Measurements from ENCODE around the gene ISYNA1. TPM values are rescaled to one million over a fixed set of nuclear protein-coding genes. Genes with fewer than 3 reads are reported as not detected.

ISYNA1 gene
- polyA plus RNA-seq, 3 donors, result 3.7 TPM; not detected in 2

GRCh38 chr19:18389726-18390064 lies 48.2 kb downstream of the ISYNA1 start:
- Histone ChIP-seq H2AFZ (ENCODE audit: insufficient read depth, low read depth, low read length, poor library complexity, severe bottlenecking) (no peak overlapping the region), H3K79me2 (ENCODE audit: insufficient read depth, low read length) (peaks cover 59% of the 10 kb centered on the region), H3K27me3 (ENCODE audit: control insufficient read depth in 2 of 2, insufficient read depth in 2 of 2, low read length in 2 of 2) (peaks cover 0 to 12% of the 10 kb centered on the region in 2 donors), H3K4me1 (ENCODE audit: control insufficient read depth in 1 of 2, insufficient read depth in 2 of 2, low read length in 2 of 2) (peaks cover 72 to 92% of the 10 kb centered on the region in 2 donors), H3K4me3 (replicated peaks in 1 of 3; ENCODE audit: low read depth in 2 of 3, low read length in 3 of 3) (no peak overlapping the region), H3K36me3 (replicated peaks in 1 of 2; ENCODE audit: control insufficient read depth in 1 of 2, insufficient read depth in 2 of 2, low read length in 2 of 2) (peaks cover 31 to 42% of the 10 kb centered on the region in 2 donors), H3K4me2 (replicated peaks; ENCODE audit: extremely low read depth, low read length, poor library complexity, severe bottlenecking) (no peak overlapping the region), H3K9ac (ENCODE audit: insufficient read depth, low read length, poor library complexity, severe bottlenecking) (no peak overlapping the region), H3K9me3 (replicated peaks in 1 of 2; ENCODE audit: control insufficient read depth in 1 of 2, insufficient read depth in 1 of 2, low read length in 2 of 2) (no peaks in the 10 kb centered on the region), H4K20me1 (ENCODE audit: insufficient read depth, low read length) (peaks cover 69% of the 10 kb centered on the region), H3K27ac (ENCODE audit: low read depth in 1 of 2, low read length in 2 of 2) (peak overlapping the region; percentile 18 to 66)
- TF ChIP-seq, protein P1, sequence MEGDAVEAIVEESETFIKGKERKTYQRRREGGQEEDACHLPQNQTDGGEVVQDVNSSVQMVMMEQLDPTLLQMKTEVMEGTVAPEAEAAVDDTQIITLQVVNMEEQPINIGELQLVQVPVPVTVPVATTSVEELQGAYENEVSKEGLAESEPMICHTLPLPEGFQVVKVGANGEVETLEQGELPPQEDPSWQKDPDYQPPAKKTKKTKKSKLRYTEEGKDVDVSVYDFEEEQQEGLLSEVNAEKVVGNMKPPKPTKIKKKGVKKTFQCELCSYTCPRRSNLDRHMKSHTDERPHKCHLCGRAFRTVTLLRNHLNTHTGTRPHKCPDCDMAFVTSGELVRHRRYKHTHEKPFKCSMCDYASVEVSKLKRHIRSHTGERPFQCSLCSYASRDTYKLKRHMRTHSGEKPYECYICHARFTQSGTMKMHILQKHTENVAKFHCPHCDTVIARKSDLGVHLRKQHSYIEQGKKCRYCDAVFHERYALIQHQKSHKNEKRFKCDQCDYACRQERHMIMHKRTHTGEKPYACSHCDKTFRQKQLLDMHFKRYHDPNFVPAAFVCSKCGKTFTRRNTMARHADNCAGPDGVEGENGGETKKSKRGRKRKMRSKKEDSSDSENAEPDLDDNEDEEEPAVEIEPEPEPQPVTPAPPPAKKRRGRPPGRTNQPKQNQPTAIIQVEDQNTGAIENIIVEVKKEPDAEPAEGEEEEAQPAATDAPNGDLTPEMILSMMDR (IDR thresholded peaks at IDR 0.05), result no peak
- no peak overlapping the region for H3K4me3 Mint-ChIP-seq
- H3K4me1 Mint-ChIP-seq, result peaks cover 77% of the 10 kb centered on the region
- peaks cover 3 to 30% (median 15%) of the 10 kb centered on the region in 3 donors for H3K27me3 Mint-ChIP-seq (ENCODE audit: low read depth in 3 of 3)
- no peak for DNase-seq
- intact Hi-C loops (cut with micrococcal nuclease), result loop anchor here (2.0 to 5.0 kb wide), 5 partner anchors 13 to 217 kb away; partner anchors contain the start of gene IFI30 (in 1 of the 2)
- peak overlapping the region in 6 of 7 donors; percentile 73 to 93 (median 90) for H3K27ac Mint-ChIP-seq
- H3K36me3 Mint-ChIP-seq, result peaks cover 49 to 67% of the 10 kb centered on the region in 2 donors
- peaks cover 0 to 4% (median 3%) of the 10 kb centered on the region in 7 donors for H3K9me3 Mint-ChIP-seq

DNA sequence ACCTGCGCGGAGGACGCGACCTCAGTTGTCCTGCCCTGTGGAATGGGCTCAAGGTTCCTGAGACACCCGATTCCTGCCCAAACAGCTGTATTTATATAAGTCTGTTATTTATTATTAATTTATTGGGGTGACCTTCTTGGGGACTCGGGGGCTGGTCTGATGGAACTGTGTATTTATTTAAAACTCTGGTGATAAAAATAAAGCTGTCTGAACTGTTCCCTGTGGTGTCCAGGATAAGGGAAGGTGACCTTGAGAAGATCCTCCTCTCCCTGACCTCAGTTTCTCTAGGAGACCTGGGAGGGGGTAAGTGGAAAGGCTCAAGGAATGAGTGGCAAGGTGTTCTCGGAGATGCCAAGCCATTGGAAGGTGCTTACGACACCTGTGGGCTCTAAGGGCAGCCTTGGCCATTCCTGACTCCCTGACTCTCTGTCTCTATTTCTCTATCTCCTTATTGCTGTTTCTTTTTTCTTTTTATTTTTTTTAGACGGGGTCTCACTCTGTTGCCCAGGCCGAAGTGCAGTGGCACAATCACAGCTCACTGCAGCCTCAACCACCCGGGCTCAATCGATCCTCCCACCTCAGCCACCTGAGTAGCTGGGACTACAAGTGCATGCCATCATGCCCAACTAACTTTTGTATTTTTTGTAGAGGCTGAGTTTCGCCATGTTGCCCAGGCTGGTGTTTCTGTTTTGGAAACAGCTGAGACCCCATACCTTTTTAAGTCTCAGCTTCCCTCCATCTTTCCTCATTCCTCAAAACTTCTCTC lies 48.8 kb downstream of the ISYNA1 start:
- peaks cover 53% of the 10 kb centered on the region for H3K79me2 ChIP-seq (ENCODE audit: insufficient read depth, low read length)
- H3K27me3 ChIP-seq (ENCODE audit: control insufficient read depth in 2 of 2, insufficient read depth in 2 of 2, low read length in 2 of 2), result peaks cover 0 to 12% of the 10 kb centered on the region in 2 donors
- no peak overlapping the region for H2AFZ ChIP-seq (ENCODE audit: insufficient read depth, low read depth, low read length, poor library complexity, severe bottlenecking)
- peak overlapping the region; percentile 18 to 66 for H3K27ac ChIP-seq (ENCODE audit: low read depth in 1 of 2, low read length in 2 of 2)
- intact Hi-C loops (cut with micrococcal nuclease), result loop anchor here (2.0 to 5.0 kb wide), 4 partner anchors 14 to 42 kb away; no protein-coding TSS in a partner anchor
- peak overlapping the region in 1 of 3 experiments; percentile 68 for H3K4me3 ChIP-seq (replicated peaks in 1 of 3; ENCODE audit: low read depth in 2 of 3, low read length in 3 of 3)
- peak overlapping the region; percentile 77 for H3K4me2 ChIP-seq (replicated peaks; ENCODE audit: extremely low read depth, low read length, poor library complexity, severe bottlenecking)
- H3K36me3 ChIP-seq (replicated peaks in 1 of 2; ENCODE audit: control insufficient read depth in 1 of 2, insufficient read depth in 2 of 2, low read length in 2 of 2), result peaks cover 29 to 39% of the 10 kb centered on the region in 2 donors
- peaks cover 68 to 86% of the 10 kb centered on the region in 2 donors for H3K4me1 ChIP-seq (ENCODE audit: control insufficient read depth in 1 of 2, insufficient read depth in 2 of 2, low read length in 2 of 2)
- peaks cover 66% of the 10 kb centered on the region for H4K20me1 ChIP-seq (ENCODE audit: insufficient read depth, low read length)
- H3K4me3 Mint-ChIP-seq, result peak overlapping the region; percentile 35 to 80
- TF ChIP-seq, protein P1 (IDR thresholded peaks at IDR 0.05), result no peak
- H3K4me1 Mint-ChIP-seq, result peaks cover 75% of the 10 kb centered on the region
- H3K27ac Mint-ChIP-seq, result peak overlapping the region; percentile 73 to 93 (median 90)
- peaks cover 45 to 62% of the 10 kb centered on the region in 2 donors for H3K36me3 Mint-ChIP-seq
- 100% methylated on average over 2 of the region's 13 CpGs for WGBS (ENCODE audit: insufficient coverage)
- DNase-seq, result no peak
- peaks cover 3 to 34% (median 18%) of the 10 kb centered on the region in 3 donors for H3K27me3 Mint-ChIP-seq (ENCODE audit: low read depth in 3 of 3)
- H3K9me3 ChIP-seq (replicated peaks in 1 of 2; ENCODE audit: control insufficient read depth in 1 of 2, insufficient read depth in 1 of 2, low read length in 2 of 2), result no peaks in the 10 kb centered on the region
- H3K9me3 Mint-ChIP-seq, result peaks cover 0 to 4% (median 3%) of the 10 kb centered on the region in 7 donors
- H3K9ac ChIP-seq (ENCODE audit: insufficient read depth, low read length, poor library complexity, severe bottlenecking), result no peak overlapping the region
